GM12892 (cell line): ENCODE data around the gene ABCA1.

Experiments
- POLR2A ChIP-seq: IDR thresholded peaks from 2 replicates; pipeline ENCODE4 v1.6.1; 2011; ENCODE audit warnings: low read depth, low read length, control low read depth
- POLR2AphosphoS5 ChIP-seq: IDR thresholded peaks from 2 replicates; pipeline ENCODE4 v1.6.1; 2011; ENCODE audit warnings: low read depth, low read length, control low read depth

DNA sequence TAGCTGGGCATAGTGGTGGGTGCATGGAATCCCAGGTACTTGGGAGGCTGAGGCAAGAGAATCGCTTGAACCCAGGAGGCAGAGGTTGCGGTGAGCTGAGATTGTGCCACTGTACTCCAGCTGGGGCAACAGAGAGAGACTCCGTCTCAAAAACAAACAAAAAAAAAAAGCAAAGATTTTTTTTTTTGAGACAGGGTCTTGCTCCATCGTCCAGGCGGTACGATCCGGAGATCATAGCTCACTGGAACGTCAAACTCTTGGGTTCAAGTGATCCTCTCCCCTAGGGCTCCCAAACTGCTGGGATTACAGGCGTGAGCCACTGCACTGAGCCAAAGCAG lies 37.6 kb downstream of the ABCA1 start:
- no peak for TF ChIP-seq POLR2AphosphoS5
- no peak for TF ChIP-seq POLR2A
